Cardiac fibroblast (primary cell): ENCODE data around the gene DHRS9.

Source experiments
- DNase-seq, 2 donors: peaks; one replicate each; pipeline versions ENCODE4 v3.0.0 to v3.0.0-alpha.2; 2010; ENCODE audit warnings: low read depth in 2 of 2
- H3K4me3 ChIP-seq, 2 donors: replicated peaks in 1 of 2; 1 replicate in 1 of 2; 2 replicates in 1 of 2; pipeline ENCODE4 v1.5.1; 2011; ENCODE audit warnings: low read depth in 2 of 2, low read length in 2 of 2, mild to moderate bottlenecking in 2 of 2, moderate library complexity in 1 of 2
- TF ChIP-seq, protein P1 (sequence below): IDR thresholded peaks from one replicate; pipeline ENCODE4 v1.5.1; 2011; ENCODE audit warnings: low read depth, mild to moderate bottlenecking, low read length, inconsistent platforms

DHRS9 gene

DNA sequence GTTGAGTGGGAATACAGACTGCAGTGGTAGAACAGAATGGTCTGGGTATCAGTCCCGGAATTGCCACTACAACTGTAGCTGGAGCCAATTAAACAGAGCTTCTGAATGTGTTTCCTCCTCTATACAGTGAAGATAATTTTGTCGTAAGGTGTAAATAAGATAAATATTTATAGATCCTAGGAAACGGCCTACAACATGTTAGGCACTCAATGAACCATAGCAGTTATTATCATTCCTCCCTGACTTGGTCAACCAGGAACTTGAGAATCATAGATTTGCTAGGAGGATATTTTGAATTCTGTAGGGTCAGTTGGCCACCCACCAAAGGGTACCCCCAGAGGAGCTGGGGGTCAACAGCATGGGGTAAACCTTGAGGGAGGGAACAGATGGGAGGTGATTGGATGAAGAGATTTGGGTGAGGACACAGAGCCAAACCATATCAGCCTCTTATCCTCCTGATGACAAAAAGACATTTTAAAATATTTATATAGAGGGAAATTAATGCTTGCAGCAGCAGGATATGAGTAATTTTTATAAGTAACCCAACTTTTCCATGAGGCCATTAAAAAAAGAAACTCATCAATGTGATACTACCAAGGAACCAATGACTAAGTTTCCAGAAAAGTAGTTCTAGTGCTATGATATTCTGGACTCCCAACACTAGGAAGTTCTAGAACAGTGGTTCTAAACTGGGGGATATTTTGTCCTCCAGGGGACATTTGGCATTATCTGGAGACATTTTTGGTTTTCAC is 4.0 kb downstream of the DHRS9 start:
- no peak overlapping the region for H3K4me3 ChIP-seq
- TF ChIP-seq, protein P1, sequence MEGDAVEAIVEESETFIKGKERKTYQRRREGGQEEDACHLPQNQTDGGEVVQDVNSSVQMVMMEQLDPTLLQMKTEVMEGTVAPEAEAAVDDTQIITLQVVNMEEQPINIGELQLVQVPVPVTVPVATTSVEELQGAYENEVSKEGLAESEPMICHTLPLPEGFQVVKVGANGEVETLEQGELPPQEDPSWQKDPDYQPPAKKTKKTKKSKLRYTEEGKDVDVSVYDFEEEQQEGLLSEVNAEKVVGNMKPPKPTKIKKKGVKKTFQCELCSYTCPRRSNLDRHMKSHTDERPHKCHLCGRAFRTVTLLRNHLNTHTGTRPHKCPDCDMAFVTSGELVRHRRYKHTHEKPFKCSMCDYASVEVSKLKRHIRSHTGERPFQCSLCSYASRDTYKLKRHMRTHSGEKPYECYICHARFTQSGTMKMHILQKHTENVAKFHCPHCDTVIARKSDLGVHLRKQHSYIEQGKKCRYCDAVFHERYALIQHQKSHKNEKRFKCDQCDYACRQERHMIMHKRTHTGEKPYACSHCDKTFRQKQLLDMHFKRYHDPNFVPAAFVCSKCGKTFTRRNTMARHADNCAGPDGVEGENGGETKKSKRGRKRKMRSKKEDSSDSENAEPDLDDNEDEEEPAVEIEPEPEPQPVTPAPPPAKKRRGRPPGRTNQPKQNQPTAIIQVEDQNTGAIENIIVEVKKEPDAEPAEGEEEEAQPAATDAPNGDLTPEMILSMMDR = no peak
- DNase-seq = peak in 1 of 2 donors; percentile 50

DNA sequence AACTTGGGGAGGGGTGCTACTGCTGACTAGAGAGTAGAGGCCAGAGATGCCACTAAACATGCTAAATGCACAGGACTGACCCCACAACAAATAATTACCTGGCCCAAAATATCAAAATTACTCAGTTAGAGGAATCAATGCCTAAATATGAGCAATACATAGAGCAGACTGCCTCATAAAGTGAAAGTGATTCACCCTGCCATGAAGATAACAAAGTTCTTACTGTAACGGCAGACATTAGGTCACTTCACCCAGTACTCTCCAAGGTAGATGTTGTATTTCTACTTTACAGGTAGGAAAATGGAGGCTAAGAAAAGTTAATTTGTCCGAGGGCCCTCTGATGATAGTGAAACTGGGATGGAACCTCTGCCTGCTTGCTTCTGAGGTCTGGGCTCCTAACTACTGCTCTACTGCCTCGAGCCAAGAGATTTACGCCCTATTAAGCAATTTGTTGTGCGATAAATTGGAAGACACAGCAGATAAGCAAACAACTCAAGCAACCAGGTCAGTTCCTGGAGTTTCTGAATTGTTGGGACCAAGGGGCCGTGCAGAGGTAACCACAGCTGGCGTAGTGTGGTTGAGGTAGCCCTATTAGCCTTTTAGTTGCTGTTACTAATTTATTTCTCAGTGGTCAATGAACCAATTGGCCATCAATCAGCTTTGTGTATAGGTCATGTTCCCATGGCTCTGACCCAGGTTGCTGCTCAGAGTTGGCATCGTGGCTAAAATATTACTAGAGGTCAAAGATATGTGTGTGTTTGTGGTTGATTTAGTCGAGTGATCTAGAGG is 4.8 kb downstream of the DHRS9 start:
- H3K4me3 ChIP-seq = no peak overlapping the region
- DNase-seq = peak in 1 of 2 donors; percentile 66

DNA sequence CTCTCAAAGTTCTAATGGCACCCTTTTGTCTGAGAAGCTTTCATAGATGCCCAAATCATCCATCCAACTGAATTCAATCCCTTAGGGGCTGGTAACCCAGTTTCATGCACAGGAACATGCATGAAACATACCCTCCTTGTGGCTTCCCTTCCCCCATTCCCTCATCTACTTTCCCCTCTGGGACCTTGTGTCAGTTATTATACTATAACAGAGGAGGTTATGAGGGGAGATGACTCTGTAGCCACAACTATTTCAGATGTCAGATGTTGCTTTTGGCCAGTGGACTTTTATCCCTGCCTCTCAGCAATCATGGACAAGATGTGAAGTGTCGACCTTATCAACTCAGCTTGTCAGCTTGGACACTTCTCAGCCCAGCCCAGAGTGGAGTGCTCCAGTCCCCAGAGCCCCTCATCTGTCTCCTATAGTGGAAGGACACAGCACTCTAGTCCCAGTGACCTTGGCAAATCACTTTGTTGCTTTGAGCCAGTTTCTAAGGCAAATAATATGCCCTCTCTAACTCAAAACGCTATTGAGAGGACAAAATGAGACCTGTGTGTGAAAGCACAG is 8.4 kb downstream of the DHRS9 start:
- TF ChIP-seq, protein P1 = no peak
- no peak overlapping the region for H3K4me3 ChIP-seq
- peak; percentile 45 to 59 for DNase-seq

More for the DNA sequence above, 4.8 kb downstream of the DHRS9 start:
- TF ChIP-seq, protein P1 = no peak

DNA sequence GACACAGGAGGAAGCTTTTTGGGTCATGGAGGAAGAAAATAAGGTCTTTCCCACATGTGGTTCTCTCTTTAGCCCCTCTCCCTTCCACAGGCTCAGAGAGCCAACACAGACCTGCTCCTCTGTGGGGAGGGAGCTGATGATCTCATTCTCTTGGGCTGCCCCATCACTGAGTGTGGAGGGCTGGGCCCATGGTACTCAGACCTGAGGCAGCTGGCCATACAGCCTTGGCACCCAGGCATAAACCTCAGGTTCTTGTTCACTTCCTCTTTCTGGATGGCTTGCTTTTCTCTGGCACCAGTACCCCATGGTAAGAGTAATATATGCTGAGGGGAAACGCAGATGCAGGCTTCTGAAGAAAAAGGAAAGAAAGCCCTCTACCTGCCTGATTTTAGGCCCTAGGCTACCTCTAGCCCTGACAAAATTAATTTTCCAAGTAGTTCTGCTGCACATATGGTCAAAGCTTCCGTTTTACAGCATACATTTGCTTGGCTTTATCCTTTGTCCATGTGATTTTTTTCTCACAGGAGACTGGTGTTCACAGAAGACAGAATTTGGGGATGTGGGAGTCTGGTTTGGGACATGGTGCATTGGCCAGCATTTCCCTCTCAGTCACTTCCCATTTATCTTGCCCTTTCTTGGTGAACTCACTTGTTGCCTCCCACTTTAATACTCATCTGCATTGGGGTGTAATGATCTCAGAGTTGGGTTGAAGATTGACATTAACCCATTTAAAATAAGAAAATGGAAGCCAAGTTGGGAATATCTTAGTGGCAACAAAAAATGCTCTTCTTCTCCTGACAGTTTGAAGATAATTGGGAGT is 11.1 kb downstream of the DHRS9 start:
- H3K4me3 ChIP-seq = no peak overlapping the region
- no peak for DNase-seq
- TF ChIP-seq, protein P1 = no peak

DNA sequence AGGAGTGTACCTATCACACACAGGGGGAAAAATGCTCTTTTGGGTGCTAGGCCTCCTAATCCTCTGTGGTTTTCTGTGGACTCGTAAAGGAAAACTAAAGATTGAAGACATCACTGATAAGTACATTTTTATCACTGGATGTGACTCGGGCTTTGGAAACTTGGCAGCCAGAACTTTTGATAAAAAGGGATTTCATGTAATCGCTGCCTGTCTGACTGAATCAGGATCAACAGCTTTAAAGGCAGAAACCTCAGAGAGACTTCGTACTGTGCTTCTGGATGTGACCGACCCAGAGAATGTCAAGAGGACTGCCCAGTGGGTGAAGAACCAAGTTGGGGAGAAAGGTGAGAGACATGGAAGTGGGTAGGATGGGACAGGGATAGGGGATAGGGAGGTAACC is 12.2 kb downstream of the DHRS9 start:
- TF ChIP-seq, protein P1 = no peak
- DNase-seq = peak in 1 of 2 donors; percentile 58
- H3K4me3 ChIP-seq = peak overlapping the region in 1 of 2 donors; percentile 22

DNA sequence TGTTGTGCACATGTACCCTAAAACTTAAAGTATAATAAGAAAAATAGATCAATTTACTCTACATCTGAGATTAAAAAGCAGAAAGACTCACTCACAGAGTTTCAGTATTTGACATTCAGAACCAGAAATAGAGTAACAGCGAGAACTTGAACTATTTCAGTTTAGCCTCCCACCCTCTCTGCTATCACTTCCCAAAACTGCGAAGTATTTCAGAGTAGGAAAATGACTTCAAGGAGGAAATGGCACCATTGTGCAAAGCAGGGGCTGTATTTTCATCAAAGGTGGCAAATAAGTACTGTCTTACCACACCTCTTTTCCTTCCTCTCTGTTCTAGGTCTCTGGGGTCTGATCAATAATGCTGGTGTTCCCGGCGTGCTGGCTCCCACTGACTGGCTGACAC is 13.6 kb downstream of the DHRS9 start:
- DNase-seq = no peak
- H3K4me3 ChIP-seq = peak overlapping the region in 1 of 2 donors; percentile 15
- TF ChIP-seq, protein P1 = no peak
